Gastrocnemius medialis (tissue), 4 donors: ENCODE measurements around the gene NABP1. TPM values are rescaled to one million over a fixed set of nuclear protein-coding genes. Genes with fewer than 3 reads are reported as not detected.

Experiments
- ATAC-seq, 2 donors: fragments of 150-250 bp; one replicate each; pipeline ENCODE4 v1.9.1; 2016
- DNase-seq, 2 donors: peaks; one replicate each; pipeline ENCODE4 v3.0.0-alpha.2; 2019
- H3K27ac ChIP-seq, 4 donors: fragments of 200-600 bp; sonication (generic); 1 replicate in 1 of 4; 2 replicates in 3 of 4; pipeline ENCODE4 v1.5.1; 2016 to 2018; ENCODE audit warnings: mild to moderate bottlenecking in 2 of 4, moderate library complexity in 1 of 4
- H3K27me3 ChIP-seq, 3 donors: fragments of 200-600 bp; sonication (generic) in 2 of 3; 1 replicate in 1 of 3; 2 replicates in 2 of 3; pipeline versions ENCODE4 v1.5.1 to v1.6.0; 2016 to 2019; ENCODE audit warnings: mild to moderate bottlenecking in 1 of 3, moderate library complexity in 1 of 3
- H3K36me3 ChIP-seq, 2 donors: fragments of 200-600 bp; sonication (generic) in 1 of 2; one replicate each; pipeline ENCODE4 v1.5.1; 2017 to 2018
- H3K4me1 ChIP-seq, 2 donors: fragments of 200-600 bp; sonication (generic) in 1 of 2; one replicate each; pipeline ENCODE4 v1.5.1; 2016 to 2017; ENCODE audit warnings: mild to moderate bottlenecking in 2 of 2
- H3K4me3 ChIP-seq, 4 donors: fragments of 200-600 bp; sonication (generic) in 3 of 4; 1 replicate in 1 of 4; 2 replicates in 3 of 4; pipeline ENCODE4 v1.5.1; 2016 to 2019; ENCODE audit warnings: mild to moderate bottlenecking in 2 of 4
- H3K9me3 ChIP-seq, 3 donors: fragments of 200-600 bp; sonication (generic) in 2 of 3; 1 replicate in 1 of 3; 2 replicates in 2 of 3; pipeline ENCODE4 v1.5.1; 2016 to 2019
- CTCF ChIP-seq, 5 experiments: fragments of 450-650 bp in 3 of 5; fragments of 200-600 bp in 2 of 5; sonication (generic) in 2 of 5; IDR thresholded peaks in 4 of 5; conservative IDR thresholded peaks in 1 of 5; 1 replicate in 4 of 5; 2 replicates in 1 of 5; pipeline ENCODE4 v1.5.1; 2016 to 2019; ENCODE audit warnings: antibody characterized with exemption in 5 of 5, mild to moderate bottlenecking in 3 of 5, moderate library complexity in 3 of 5
- POLR2A ChIP-seq, 2 donors: fragments of 450-650 bp; IDR thresholded peaks; one replicate each; pipeline ENCODE4 v1.6.1; 2017; ENCODE audit warnings: antibody characterized with exemption in 2 of 2, mild to moderate bottlenecking in 2 of 2, moderate library complexity in 2 of 2
- in situ Hi-C, 4 donors: fragments of 200-750 bp; cut with MboI; loops; one replicate each; pipeline versions ENCODE4 v1.15.0 to v1.8.0; 2017; ENCODE audit warnings: low sequenced_read_pairs in 4 of 4
- intact Hi-C: fragments of 100-400 bp; cut with DNase I; formaldehyde crosslinking; loops from one replicate; pipeline ENCODE4 v1.15.1; 2023; ENCODE audit warnings: low total_unique reads
- total RNA-seq, 4 donors: library from RNA; depleted of rRNA; stranded (reverse); fragments of >200 nt; gene quantifications; one replicate each; pipeline versions ENCODE4 v1.1.0 to v1.2.3, GENCODE V29; 2016

NABP1 gene
- total RNA-seq, 4 donors from 2014 or later = 0.63 to 5.5 (median 4.0) TPM

GRCh38 chr2:191703079-191703725 lies 25.3 kb downstream of the NABP1 start:
- DNase-seq (no peak), ATAC-seq (no peak)
- in situ Hi-C loops = no loop called here
- Histone ChIP-seq H3K36me3 (no peaks in the 10 kb centered on the region), H3K27ac (no peak overlapping the region), H3K27me3 (no peaks in the 10 kb centered on the region), H3K4me1 (no peaks in the 10 kb centered on the region), H3K4me3 (no peak overlapping the region), H3K9me3 (no peaks in the 10 kb centered on the region)
- intact Hi-C loops = no loop called here
- TF ChIP-seq CTCF (IDR thresholded peaks at IDR 0.05 in 4 of 5, conservative IDR thresholded peaks at IDR 0.05 in 1 of 5) (no peak), POLR2A (IDR thresholded peaks at IDR 0.05) (no peak)

GRCh38 chr2:191705084-191705483 lies 27.1 kb downstream of the NABP1 start:
- Histone ChIP-seq H3K27ac (no peak overlapping the region), H3K9me3 (no peaks in the 10 kb centered on the region), H3K27me3 (no peaks in the 10 kb centered on the region), H3K36me3 (no peaks in the 10 kb centered on the region), H3K4me1 (no peaks in the 10 kb centered on the region), H3K4me3 (no peak overlapping the region)
- ATAC-seq = no peak
- in situ Hi-C loops (no loop called here), intact Hi-C loops (no loop called here)
- no peak for DNase-seq
- TF ChIP-seq POLR2A (IDR thresholded peaks at IDR 0.05) (no peak), CTCF (IDR thresholded peaks at IDR 0.05 in 4 of 5, conservative IDR thresholded peaks at IDR 0.05 in 1 of 5) (no peak)

GRCh38 chr2:191705701-191706100 lies 27.8 kb downstream of the NABP1 start:
- H3K27me3 ChIP-seq = no peaks in the 10 kb centered on the region
- no peak overlapping the region for H3K4me3 ChIP-seq
- H3K9me3 ChIP-seq = no peaks in the 10 kb centered on the region
- ATAC-seq (no peak), DNase-seq (no peak)
- H3K36me3 ChIP-seq = no peaks in the 10 kb centered on the region
- TF ChIP-seq POLR2A (IDR thresholded peaks at IDR 0.05) = no peak
- TF ChIP-seq CTCF (IDR thresholded peaks at IDR 0.05 in 4 of 5, conservative IDR thresholded peaks at IDR 0.05 in 1 of 5) = no peak
- in situ Hi-C loops (no loop called here), intact Hi-C loops (no loop called here)
- no peaks in the 10 kb centered on the region for H3K4me1 ChIP-seq
- no peak overlapping the region for H3K27ac ChIP-seq

- H3K9me3 ChIP-seq = no peaks in the 10 kb centered on the region
- H3K4me1 ChIP-seq = no peaks in the 10 kb centered on the region
- DNase-seq (no peak), ATAC-seq (no peak)
- no peaks in the 10 kb centered on the region for H3K27me3 ChIP-seq
- H3K36me3 ChIP-seq = no peaks in the 10 kb centered on the region
- H3K4me3 ChIP-seq = no peak overlapping the region
- no peak overlapping the region for H3K27ac ChIP-seq
- TF ChIP-seq POLR2A (IDR thresholded peaks at IDR 0.05) = no peak
- TF ChIP-seq CTCF (IDR thresholded peaks at IDR 0.05 in 4 of 5, conservative IDR thresholded peaks at IDR 0.05 in 1 of 5) = no peak
- in situ Hi-C loops (no loop called here), intact Hi-C loops (no loop called here)
Observed at GRCh38 chr2:191706791-191707190, 28.9 kb downstream of the NABP1 start.

GRCh38 chr2:191707542-191707941 lies 29.6 kb downstream of the NABP1 start:
- Histone ChIP-seq H3K4me1 (no peaks in the 10 kb centered on the region), H3K36me3 (no peaks in the 10 kb centered on the region), H3K4me3 (no peak overlapping the region), H3K9me3 (no peaks in the 10 kb centered on the region), H3K27me3 (no peaks in the 10 kb centered on the region), H3K27ac (no peak overlapping the region)
- no peak for TF ChIP-seq POLR2A (IDR thresholded peaks at IDR 0.05)
- no peak for TF ChIP-seq CTCF (IDR thresholded peaks at IDR 0.05 in 4 of 5, conservative IDR thresholded peaks at IDR 0.05 in 1 of 5)
- DNase-seq (no peak), ATAC-seq (no peak)
- intact Hi-C loops (no loop called here), in situ Hi-C loops (no loop called here)
